T-helper 1 cell treated with Interleukin-12 subunit alpha and Interleukin-12 subunit beta and Interleukin-4 antibody, amounts not matched to agents 30 ng/mL and 1 ng/mL, for 36 hours (primary cell): ENCODE data around the gene PCDHB14. TPM values are rescaled to one million over a fixed set of nuclear protein-coding genes. Genes with fewer than 3 reads are reported as not detected.
"Not testable (repeated sequence)": the region's sequence is repeated elsewhere in the genome, so short reads cannot be mapped to it uniquely, and the experiment has no call there.

Experiments used
- intact Hi-C: fragments of 100-400 bp; cut with micrococcal nuclease; formaldehyde crosslinking; loops from one replicate; pipeline ENCODE4 v1.15.1; 2024
- total RNA-seq: library from RNA; stranded (reverse); gene quantifications from 2 replicates; pipeline ENCODE4 v1.2.3, GENCODE V29; 2022

The PCDHB14 gene
- total RNA-seq, 1 donor from 2014 or later = not detected

GRCh38 chr5:141201646-141202045, 21.5 kb upstream of the PCDHB14 start:
- intact Hi-C loops = not testable (repeated sequence)

DNA sequence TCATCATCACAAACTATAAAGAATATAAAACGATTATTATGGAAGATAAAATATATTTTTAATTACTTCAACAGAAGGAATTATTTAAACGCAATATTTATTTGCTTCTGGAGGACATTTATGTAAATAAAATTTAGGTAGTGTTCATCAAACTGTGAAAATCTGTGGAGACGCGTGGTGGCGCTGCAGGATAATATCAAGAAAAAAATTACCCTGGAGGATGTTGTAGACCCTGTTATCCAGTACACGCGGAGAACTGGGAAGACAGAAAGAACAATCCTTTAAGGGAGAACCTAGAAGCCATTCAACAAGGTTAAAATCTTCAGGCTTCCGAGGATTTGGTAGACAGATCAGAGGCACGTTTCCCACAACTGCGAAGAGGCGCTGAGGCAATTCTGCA, 14.7 kb upstream of the PCDHB14 start, which contains the start of gene PCDHB12:
TSS of gene PCDHB12 (plus strand) at position 242 of the 400 bp plus-strand sequence. CDS start 189 bp downstream, outside the sequence.
- intact Hi-C loops = no loop called here

- intact Hi-C loops = not testable (repeated sequence)
Observed at GRCh38 chr5:141210281-141210680, 12.9 kb upstream of the PCDHB14 start.

- intact Hi-C loops = not testable (repeated sequence)
Observed at GRCh38 chr5:141210849-141211248, 12.3 kb upstream of the PCDHB14 start.

DNA sequence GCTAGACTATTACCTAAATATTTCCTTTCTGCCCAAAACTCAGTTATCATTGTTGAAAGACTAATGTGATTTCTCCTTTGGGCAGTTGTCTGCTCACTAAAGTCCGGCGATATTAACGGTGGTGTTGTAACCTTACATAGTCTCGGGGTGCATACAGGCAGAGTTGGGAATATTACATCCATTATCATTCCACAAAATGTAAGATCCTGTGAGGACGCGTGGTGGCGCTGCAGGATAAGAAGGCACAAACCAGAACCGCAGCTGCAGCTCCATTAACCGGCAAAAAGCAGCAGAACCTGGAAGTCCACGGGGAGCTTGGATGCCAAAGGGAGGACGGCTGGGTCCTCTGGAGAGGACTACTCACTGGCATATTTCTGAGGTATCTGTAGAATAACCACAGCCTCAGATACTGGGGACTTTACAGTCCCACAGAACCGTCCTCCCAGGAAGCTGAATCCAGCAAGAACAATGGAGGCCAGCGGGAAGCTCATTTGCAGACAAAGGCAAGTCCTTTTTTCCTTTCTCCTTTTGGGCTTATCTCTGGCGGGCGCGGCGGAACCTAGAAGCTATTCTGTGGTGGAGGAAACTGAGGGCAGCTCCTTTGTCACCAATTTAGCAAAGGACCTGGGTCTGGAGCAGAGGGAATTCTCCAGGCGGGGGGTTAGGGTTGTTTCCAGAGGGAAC, 9.3 kb upstream of the PCDHB14 start, which contains the start of gene PCDHB13:
TSS of gene PCDHB13 (plus strand) at position 264 of the 684 bp plus-strand sequence. CDS start at position 469, 205 bp downstream.
- intact Hi-C loops = loop anchor here (2.0 kb wide), 1 partner anchor 35 kb away; no protein-coding TSS in a partner anchor

DNA sequence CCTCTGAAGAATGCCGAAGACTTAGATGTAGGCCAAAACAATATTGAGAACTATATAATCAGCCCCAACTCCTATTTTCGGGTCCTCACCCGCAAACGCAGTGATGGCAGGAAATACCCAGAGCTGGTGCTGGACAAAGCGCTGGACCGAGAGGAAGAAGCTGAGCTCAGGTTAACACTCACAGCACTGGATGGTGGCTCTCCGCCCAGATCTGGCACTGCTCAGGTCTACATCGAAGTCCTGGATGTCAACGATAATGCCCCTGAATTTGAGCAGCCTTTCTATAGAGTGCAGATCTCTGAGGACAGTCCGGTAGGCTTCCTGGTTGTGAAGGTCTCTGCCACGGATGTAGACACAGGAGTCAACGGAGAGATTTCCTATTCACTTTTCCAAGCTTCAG, 8.6 kb upstream of the PCDHB14 start:
- intact Hi-C loops = loop anchor here (2.0 kb wide), 1 partner anchor 36 kb away; no protein-coding TSS in a partner anchor

GRCh38 chr5:141215504-141215903, 7.6 kb upstream of the PCDHB14 start:
- intact Hi-C loops = loop anchor here (2.0 kb wide), 1 partner anchor 37 kb away; no protein-coding TSS in a partner anchor

- intact Hi-C loops = not testable (repeated sequence)
Observed at GRCh38 chr5:141216035-141216434, 7.1 kb upstream of the PCDHB14 start.

- intact Hi-C loops = not testable (repeated sequence)
Observed at GRCh38 chr5:141224844-141225243, 1.7 kb downstream of the PCDHB14 start.

DNA sequence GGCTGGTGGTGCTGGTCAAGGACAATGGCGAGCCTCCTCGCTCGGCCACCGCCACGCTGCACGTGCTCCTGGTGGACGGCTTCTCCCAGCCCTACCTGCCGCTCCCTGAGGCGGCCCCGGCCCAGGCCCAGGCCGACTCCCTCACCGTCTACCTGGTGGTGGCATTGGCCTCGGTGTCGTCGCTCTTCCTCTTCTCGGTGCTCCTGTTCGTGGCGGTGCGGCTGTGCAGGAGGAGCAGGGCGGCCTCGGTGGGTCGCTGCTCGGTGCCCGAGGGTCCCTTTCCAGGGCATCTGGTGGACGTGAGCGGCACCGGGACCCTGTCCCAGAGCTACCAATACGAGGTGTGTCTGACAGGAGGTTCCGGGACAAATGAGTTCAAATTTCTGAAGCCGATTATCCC, 2.3 kb downstream of the PCDHB14 start:
- intact Hi-C loops = not testable (repeated sequence)

- intact Hi-C loops = loop anchor here (10.0 kb wide), 3 partner anchors 131 to 389 kb away; partner anchors contain the start of genes PCDHA8, PCDHA9, PCDHGA5 and PCDHGA9
Observed at GRCh38 chr5:141234109-141234667, 11.0 kb downstream of the PCDHB14 start.

- intact Hi-C loops = loop anchor here (10.0 kb wide), 3 partner anchors 129 to 391 kb away; partner anchors contain the start of genes PCDHA8, PCDHA9, PCDHGA5 and PCDHGA9
Observed at GRCh38 chr5:141235922-141236321, 12.8 kb downstream of the PCDHB14 start.

DNA sequence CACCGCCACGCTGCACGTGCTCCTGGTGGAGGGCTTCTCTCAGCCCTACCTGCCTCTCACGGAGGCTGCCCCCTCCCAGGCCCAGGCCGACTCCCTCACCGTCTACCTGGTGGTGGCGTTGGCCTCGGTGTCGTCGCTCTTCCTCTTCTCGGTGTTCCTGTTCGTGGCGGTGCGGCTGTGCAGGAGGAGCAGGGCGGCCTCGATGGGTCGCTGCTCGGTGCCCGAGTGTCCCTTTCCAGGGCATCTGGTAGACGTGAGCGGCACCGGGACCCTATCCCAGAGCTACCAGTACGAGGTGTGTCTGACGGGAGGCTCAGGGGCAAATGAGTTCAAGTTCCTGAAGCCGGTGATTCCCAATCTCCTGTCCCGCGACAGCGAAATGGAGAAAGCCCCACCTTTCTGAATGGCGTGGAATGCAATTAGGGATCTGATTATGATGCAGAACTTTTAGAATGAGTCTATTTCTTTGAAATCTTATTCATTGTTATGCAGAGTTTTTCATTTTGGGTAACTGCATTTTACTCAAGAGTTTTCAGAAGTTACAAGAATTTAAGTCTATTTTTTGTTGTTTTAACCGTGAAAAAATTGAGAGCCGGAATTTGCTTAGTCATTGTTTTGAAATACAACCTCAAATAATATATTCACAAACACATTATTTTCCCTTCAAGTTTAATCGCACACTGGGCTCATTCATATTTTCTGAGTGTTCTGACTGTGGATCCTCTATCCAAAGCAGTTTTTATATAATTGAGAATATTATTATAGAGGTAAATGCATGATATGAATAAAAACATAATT, 13.6 kb downstream of the PCDHB14 start:
- intact Hi-C loops = loop anchor here (10.0 kb wide), 3 partner anchors 128 to 392 kb away; partner anchors contain the start of genes PCDHA8, PCDHA9, PCDHGA5 and PCDHGA9

- intact Hi-C loops = no loop called here
Observed at GRCh38 chr5:141241496-141241895, 18.4 kb downstream of the PCDHB14 start.

GRCh38 chr5:141245250-141245717, 22.1 kb downstream of the PCDHB14 start, which contains the start of gene PCDHB15:
PCDHB15 (plus strand) TSS chr5:141245395; CDS start chr5:141245579, 184 bp downstream.
- intact Hi-C loops = loop anchor here (1.0 kb wide), 1 partner anchor 279 kb away; no protein-coding TSS in a partner anchor

- intact Hi-C loops = not testable (repeated sequence)
Observed at GRCh38 chr5:141246971-141247370, 23.8 kb downstream of the PCDHB14 start.

GRCh38 chr5:141247434-141247833, 24.3 kb downstream of the PCDHB14 start:
- intact Hi-C loops = not testable (repeated sequence)

DNA sequence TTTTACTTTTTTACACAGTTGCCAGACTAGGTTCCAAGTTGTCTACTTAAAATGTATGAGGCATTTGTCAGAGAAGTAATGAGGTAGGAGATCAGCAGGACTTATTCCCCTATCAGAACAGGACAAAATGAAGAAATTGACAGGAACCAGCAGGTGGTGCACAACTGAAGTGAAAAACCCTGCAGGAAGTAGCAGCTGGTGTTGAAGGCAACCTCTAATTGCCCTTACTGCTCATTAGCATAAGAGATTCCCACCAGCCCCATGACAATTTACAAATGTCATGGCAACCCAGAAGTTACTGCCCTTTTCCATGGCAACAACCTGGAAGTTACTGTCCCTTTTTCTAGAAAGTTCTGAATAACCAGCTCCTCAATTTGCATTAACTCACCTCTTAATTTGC, 27.4 kb downstream of the PCDHB14 start:
- intact Hi-C loops = no loop called here

DNA sequence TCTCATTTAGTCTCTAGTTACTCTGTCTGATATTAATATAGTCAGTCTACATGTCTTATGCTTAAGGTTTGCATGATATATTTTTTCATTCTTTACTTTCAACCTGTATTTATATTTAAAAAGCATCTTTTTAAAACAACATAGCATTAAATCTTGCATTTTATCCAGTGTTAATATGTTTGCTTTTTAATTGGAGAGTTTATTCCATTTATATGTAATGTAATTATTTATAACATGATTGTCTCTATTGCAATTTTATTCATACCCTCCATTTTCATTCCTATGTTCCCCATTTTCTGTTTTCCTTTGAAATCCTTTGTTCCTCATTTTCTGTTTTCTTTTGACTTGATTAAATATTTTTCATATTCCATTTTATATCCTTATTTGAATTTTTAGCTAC, 35.3 kb downstream of the PCDHB14 start:
- intact Hi-C loops = no loop called here

DNA sequence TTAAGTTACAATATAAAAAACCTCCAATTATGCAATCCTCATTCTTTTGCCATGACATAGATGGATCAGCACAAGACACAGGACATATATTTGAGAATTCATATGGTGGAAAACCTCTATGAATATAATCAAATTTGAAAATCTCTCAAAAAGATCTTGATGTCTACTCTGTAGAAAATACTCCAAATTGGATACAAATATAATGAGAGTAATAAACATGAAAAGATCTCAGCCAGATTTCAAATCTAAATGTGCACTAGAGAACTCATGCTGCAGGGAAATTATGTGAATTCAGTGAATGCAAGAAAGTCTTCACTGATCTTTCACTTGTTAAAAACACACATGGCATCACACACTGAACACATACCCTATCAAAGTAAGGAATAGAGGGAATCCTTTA, 35.8 kb downstream of the PCDHB14 start:
- intact Hi-C loops = no loop called here
